Inflammatory macrophage treated with lipopolysaccharide for 4 hours (primary cell): ENCODE results near the gene RHOBTB1.

ENCODE experiments used
- DNase-seq: peaks from one replicate; pipeline ENCODE4 v3.0.0-alpha.2; 2020

The RHOBTB1 gene

DNA sequence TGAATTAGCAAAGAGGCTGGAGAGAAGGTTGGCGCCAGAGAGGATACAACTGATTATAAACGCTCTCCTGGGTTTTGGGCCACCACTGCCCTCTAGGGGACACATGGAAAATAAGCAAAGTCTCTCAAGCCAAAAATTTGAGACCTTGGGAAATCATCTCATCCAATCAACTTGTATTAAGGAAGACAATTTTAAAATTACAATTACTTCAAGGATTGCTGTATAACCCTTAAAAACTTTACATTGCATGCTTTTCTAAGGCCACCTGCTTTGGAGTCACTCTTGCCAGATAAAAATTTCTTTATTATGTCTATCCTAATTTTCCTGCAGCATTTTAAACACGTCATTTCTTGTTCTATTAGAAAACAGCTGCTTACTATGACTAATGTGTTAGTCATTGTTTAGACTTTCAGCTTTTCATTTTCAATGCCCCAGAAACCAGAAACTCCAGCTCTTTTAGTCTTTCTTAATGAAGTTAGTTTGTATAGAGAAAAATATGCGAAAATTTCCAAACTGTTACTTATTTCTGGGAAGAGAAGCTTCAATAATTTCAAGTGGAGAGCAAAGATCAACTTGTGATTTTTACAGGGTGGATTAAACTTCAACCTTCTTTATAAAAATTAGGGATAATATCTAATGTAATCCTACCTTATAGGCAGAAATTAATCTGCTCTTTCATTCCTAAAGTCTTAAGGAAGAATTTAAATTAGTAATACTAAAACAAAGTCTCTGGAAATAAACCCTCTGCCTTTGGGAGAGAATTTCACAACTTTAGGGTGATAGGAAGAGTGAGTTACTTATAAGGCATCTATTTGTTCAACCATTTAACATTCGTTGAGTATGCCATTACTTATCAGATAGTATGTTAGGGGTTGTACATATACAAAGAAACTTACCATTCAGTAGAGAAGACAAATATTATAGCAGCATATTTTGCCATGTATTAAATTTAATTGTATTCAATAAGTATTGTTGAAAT is 20.6 kb upstream of the RHOBTB1 start:
- peak; percentile 59 for DNase-seq

DNA sequence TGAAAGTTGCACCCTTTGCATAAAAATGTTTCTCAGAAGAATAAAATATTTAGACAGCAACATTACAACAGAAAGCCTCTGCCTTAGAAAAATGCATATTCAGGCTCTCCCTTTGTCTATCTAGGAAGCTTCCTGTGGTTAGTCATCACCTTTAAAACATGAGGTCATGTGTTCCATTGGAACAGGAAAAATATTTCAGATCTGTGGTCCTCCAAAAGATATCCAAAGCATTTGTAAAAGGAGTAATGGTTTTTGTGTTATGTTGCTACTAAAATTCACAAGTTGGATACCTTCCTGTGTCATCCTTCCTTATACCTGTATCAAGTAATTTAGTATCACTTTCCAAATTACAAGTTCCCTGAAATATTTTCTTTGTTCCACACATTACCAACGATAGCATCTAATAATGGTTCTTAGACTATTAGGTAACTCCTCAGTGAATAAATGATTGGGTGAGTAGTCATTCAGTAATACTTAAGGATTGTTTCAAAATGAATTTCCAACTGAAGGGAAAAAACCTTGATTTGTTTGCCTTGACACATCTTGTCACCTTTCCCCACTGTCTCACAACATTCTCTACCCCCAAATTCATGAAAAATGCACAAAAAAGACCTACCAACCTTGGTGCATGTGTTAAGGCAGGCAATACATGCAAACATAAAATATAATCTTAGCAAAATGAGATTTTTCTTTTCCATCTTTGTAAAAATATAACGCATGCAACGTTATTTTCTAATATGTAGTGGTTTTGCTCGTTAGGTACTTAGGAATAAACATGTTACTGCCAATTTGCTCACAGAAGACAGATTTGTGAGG is 19.7 kb upstream of the RHOBTB1 start:
- DNase-seq: no peak

DNA sequence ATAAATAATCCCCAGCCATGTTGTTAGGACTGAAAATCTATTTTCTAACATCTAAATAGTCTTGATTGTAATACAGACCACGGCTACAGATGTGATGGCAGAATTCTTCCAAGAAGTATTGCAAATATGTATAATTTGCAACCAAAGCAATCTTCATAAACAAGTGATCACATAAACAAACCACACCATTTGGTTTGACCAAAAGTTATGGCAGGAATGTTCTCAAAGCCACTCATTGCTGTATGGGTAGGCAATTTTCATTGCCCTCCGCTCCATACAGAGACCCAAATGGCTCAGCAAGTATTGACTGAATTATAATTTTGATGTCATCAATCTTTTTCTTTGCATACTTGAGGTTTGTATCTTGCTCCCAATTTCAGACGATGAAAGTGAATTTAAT is 19.0 kb upstream of the RHOBTB1 start:
- DNase-seq: no peak

- no peak for DNase-seq
Observed at GRCh38 chr10:60960913-60961312, 16.9 kb upstream of the RHOBTB1 start.

GRCh38 chr10:60960031-60960430 is 16.0 kb upstream of the RHOBTB1 start:
- DNase-seq: no peak

GRCh38 chr10:60958892-60959601 is 15.1 kb upstream of the RHOBTB1 start:
- no peak for DNase-seq

- DNase-seq: no peak
Observed at GRCh38 chr10:60957667-60958221, 13.8 kb upstream of the RHOBTB1 start.

- DNase-seq: no peak
Observed at GRCh38 chr10:60955957-60956425, 12.0 kb upstream of the RHOBTB1 start.

DNA sequence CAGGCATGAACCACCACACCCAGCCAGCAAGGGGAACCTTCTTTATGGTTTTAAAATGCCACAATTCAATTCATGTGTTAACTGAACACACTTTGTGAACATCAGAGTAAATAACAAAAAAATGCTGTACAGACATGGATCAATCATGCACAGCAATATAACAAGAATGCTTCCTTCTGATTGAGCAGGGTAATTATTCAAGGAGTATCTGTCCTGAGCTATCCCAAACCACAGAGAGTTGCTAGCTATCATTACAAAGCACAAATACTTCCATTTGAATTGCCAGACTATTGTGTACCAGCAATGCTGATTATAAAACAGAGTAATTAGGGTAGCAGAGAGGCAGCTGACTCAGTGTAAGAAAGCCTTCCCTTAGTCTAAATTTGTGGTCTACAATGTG is 11.3 kb upstream of the RHOBTB1 start:
- DNase-seq: no peak

GRCh38 chr10:60954035-60954434 is 10.1 kb upstream of the RHOBTB1 start:
- no peak for DNase-seq

DNA sequence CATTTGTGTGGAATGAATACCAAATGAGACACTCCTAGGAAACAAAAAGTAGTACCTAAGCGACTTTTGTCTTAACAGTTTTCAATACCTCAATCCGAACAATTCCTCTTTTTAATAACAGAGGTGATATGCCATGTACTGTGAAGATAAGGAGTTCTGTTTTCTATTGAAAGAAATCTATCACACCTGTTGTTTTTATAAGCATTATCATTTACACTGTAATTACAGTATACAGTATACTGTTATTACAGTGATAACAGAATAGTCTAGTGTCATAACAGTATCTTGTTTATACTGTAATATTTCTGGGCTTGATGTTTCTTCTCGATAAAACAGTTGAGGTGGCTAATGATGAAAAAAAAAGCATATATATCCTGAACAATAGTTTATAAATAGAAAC is 9.4 kb upstream of the RHOBTB1 start:
- no peak for DNase-seq

DNA sequence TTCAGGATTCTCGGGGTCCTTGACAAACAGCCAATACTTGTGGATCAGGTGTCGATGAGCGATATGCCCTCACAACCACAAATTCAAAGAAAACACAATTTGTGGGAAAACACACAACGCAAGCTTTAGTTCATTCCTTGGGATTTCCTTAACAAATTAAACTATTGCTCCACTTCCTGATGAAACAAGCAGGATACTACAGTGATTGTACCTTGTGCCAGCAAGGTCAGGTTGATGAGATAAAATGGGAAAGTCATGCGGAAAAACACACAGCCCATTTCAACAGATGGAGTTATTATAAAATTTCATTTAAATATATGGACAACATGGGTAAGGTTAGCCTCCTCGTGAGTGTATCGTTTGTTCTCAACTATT is 8.8 kb upstream of the RHOBTB1 start:
- DNase-seq: no peak

- no peak for DNase-seq
Observed at GRCh38 chr10:60952067-60952845, 8.3 kb upstream of the RHOBTB1 start.

DNA sequence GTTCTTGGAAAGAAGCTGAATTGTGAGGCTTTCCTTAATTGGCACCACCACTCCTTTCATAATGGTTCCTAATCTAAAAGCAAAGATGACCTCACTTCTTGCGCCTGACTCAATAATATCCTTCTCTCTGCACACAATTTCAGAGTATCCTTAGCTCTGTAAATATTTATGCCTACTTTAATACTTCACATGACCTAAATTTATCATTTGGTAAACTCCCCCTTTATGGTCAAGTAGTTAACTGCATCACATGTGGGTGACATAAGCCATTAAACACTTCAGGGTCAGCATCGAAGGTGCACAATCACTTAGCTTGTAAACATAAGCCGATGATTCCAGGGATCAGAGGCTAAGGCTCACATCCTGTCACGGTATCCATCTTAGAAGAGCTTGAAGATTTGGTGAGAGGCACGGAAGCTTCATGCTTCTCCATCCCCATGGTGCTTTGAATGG is 7.3 kb upstream of the RHOBTB1 start:
- DNase-seq: no peak

DNA sequence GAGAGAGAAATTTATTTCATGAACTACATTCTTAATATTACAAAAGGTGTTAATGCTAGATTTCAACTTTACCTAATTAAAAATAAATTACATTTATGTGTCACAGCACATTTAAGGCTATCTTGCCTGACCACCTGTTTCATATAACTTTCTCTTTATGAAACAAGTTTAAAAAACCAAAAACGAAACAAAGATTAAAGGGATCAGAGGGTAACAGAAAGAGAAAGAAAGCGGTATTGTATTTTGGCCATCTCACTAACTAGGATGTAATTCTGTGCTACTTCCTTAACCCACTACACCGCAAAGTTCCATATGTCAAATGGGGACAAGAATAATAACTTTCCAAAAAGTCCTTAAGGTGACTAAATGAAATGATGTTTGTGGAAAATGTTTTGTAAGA is 6.3 kb upstream of the RHOBTB1 start:
- DNase-seq: peak; percentile 23

GRCh38 chr10:60948851-60949250 is 4.9 kb upstream of the RHOBTB1 start:
- DNase-seq: no peak

GRCh38 chr10:60944910-60945297 is 919 bp upstream of the RHOBTB1 start:
- no peak for DNase-seq

GRCh38 chr10:60943316-60944057 is 498 bp downstream of the RHOBTB1 start:
- DNase-seq: peak; percentile 41

GRCh38 chr10:60942788-60943315 is 1.1 kb downstream of the RHOBTB1 start:
- DNase-seq: peak; percentile 27

GRCh38 chr10:60942134-60942787 is 1.7 kb downstream of the RHOBTB1 start:
- DNase-seq: no peak
